ENCODE results near the gene BCKDHB. TPM values are rescaled to one million over a fixed set of nuclear protein-coding genes. Genes with fewer than 3 reads are reported as not detected.

BCKDHB gene
- total RNA-seq, 3 donors from 2014 or later (not counting 1 experiment from before 2014, with no cell fraction given), result 11.1 to 13.7 (median 12.8) TPM

DNA sequence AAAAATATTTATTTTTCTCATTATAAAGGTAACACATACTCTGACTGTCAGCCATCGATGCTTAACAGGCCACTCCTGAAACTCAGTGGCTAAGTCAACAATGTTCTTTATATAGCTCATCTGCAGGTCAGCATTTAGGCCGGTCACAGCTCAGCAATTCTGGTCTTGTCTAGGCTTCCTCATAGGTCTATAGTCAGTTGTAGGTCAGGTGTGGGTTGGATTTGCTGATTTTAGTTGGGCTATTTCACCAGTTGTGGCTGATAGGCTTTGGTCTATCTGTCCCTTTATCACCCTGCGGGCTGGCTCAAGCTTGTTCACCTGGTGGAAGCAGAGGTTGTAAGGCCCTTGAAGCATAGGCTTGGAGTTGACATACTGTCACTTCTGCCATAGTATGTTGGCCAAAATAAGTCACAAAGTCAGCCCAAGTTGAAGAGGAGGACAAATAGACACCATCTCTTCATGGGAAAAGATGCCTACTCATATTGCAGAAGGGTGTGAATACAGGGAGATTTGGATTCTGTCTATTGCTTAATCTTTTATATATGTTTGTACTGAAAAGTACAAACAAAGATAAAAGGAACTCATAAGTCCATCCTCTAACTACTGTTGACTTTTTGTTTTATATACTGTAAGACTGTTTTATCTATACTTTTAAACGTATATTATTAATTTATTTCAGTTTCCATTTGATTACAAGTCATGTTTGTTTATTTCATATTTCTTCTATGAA, 75.0 kb downstream of the BCKDHB start:
- H3K36me3 Mint-ChIP-seq, result peaks cover 10% of the 10 kb centered on the region

DNA sequence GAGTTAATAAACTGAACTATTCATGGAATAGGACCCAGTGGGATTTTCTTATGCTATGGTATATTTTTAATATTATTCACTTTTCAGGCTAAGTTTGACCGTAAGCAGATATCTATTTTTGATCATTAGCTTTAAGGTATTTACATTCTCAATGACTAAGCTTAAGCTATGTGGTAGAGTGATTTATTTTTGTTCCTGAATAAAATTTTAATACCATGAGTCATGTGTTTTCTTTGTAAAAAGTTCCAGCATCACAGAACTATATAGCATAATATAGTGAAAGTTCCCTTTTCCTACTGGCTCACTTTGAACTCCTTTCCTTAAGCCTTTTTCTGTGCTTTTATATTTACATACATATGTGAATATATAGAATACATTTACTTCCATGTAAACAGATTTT, 75.8 kb downstream of the BCKDHB start:
- no CpG with 5 or more reads among the region's 1 CpG for WGBS (ENCODE audit: insufficient coverage)
- no peaks in the 10 kb centered on the region for H3K9me3 ChIP-seq (ENCODE audit: control insufficient read depth, insufficient read depth, low read length)

More for the DNA sequence above, 75.0 kb downstream of the BCKDHB start:
- 97% methylated on average over 3 of the region's 4 CpGs for WGBS (ENCODE audit: insufficient coverage)
- no peak overlapping the region for H3K4me3 Mint-ChIP-seq
- ATAC-seq, result no peak
- TF ChIP-seq, protein P1, sequence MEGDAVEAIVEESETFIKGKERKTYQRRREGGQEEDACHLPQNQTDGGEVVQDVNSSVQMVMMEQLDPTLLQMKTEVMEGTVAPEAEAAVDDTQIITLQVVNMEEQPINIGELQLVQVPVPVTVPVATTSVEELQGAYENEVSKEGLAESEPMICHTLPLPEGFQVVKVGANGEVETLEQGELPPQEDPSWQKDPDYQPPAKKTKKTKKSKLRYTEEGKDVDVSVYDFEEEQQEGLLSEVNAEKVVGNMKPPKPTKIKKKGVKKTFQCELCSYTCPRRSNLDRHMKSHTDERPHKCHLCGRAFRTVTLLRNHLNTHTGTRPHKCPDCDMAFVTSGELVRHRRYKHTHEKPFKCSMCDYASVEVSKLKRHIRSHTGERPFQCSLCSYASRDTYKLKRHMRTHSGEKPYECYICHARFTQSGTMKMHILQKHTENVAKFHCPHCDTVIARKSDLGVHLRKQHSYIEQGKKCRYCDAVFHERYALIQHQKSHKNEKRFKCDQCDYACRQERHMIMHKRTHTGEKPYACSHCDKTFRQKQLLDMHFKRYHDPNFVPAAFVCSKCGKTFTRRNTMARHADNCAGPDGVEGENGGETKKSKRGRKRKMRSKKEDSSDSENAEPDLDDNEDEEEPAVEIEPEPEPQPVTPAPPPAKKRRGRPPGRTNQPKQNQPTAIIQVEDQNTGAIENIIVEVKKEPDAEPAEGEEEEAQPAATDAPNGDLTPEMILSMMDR (IDR thresholded peaks at IDR 0.05), result no peak
- intact Hi-C loops (cut with micrococcal nuclease), result no loop called here
- no peak overlapping the region for H3K27ac Mint-ChIP-seq
- Histone ChIP-seq H3K36me3 (ENCODE audit: control insufficient read depth, insufficient read depth, low read length) (no peaks in the 10 kb centered on the region), H3K27me3 (ENCODE audit: control insufficient read depth, insufficient read depth, low read length) (no peaks in the 10 kb centered on the region), H3K4me1 (ENCODE audit: control insufficient read depth, insufficient read depth, low read length) (no peaks in the 10 kb centered on the region), H3K9me3 (ENCODE audit: control insufficient read depth, insufficient read depth, low read length) (no peaks in the 10 kb centered on the region), H3K27ac (ENCODE audit: low read length) (no peak overlapping the region), H3K4me3 (ENCODE audit: low read length) (no peak overlapping the region)
- no peaks in the 10 kb centered on the region for H3K27me3 Mint-ChIP-seq (ENCODE audit: low read depth in 2 of 2)
- no peak for DNase-seq
- no peaks in the 10 kb centered on the region for H3K4me1 Mint-ChIP-seq
- no peaks in the 10 kb centered on the region for H3K9me3 Mint-ChIP-seq

DNA sequence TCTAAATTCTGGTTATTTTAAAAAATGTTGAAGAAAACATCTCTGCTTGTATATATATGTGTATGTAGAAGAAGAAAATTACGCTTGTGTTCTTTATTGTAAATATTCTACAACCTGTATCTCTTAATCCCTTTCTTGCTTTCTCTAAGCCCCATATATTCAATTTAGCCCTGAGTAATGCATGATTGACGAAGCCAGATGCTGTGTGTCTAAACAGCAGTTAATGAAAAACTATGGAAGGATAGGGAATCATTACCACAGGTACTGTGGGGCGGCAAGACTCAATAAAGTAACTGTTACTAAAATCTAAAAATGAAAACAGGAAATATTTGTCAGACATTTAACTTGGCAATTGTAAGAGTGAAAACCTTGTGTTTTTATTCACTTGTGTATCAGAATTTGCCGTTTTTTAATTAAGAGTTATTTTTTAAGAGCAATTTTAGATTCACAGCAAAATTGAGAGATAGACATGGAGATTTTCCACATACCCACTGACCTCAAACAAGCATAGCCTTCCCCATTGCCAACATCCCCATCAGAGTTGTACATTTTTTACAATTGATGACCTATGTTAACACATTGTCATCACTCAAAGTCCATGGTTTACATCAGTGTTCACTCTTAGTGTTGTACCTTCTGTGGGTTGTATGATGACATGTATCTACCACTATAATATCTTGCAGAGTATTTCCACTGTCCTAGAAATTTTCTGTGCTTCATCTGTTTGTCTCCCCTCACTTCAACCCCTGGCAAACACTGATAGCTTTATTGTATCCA, 76.7 kb downstream of the BCKDHB start:
- Histone ChIP-seq H3K4me3 (ENCODE audit: low read length) (no peak overlapping the region), H3K27ac (ENCODE audit: low read length) (no peak overlapping the region), H3K4me1 (ENCODE audit: control insufficient read depth, insufficient read depth, low read length) (no peaks in the 10 kb centered on the region), H3K36me3 (ENCODE audit: control insufficient read depth, insufficient read depth, low read length) (no peaks in the 10 kb centered on the region), H3K9me3 (ENCODE audit: control insufficient read depth, insufficient read depth, low read length) (no peaks in the 10 kb centered on the region), H3K27me3 (ENCODE audit: control insufficient read depth, insufficient read depth, low read length) (no peaks in the 10 kb centered on the region)
- DNase-seq, result no peak
- H3K27me3 Mint-ChIP-seq (ENCODE audit: low read depth in 2 of 2), result no peaks in the 10 kb centered on the region
- TF ChIP-seq, protein P1 (IDR thresholded peaks at IDR 0.05), result no peak
- H3K9me3 Mint-ChIP-seq, result no peaks in the 10 kb centered on the region
- 84% methylated on average over 3 of the region's 4 CpGs for WGBS (ENCODE audit: insufficient coverage)
- H3K27ac Mint-ChIP-seq, result no peak overlapping the region
- intact Hi-C loops (cut with micrococcal nuclease), result no loop called here
- H3K4me3 Mint-ChIP-seq, result no peak overlapping the region
- peaks cover 10% of the 10 kb centered on the region for H3K36me3 Mint-ChIP-seq
- ATAC-seq, result no peak
- H3K4me1 Mint-ChIP-seq, result no peaks in the 10 kb centered on the region

More for the DNA sequence above, 75.8 kb downstream of the BCKDHB start:
- Mint-ChIP-seq H3K36me3 (peaks cover 10% of the 10 kb centered on the region), H3K27ac (no peak overlapping the region), H3K9me3 (no peaks in the 10 kb centered on the region), H3K4me3 (no peak overlapping the region), H3K4me1 (no peaks in the 10 kb centered on the region), H3K27me3 (ENCODE audit: low read depth in 2 of 2) (no peaks in the 10 kb centered on the region)
- no peaks in the 10 kb centered on the region for H3K27me3 ChIP-seq (ENCODE audit: control insufficient read depth, insufficient read depth, low read length)
- intact Hi-C loops (cut with micrococcal nuclease), result no loop called here
- no peak overlapping the region for H3K27ac ChIP-seq (ENCODE audit: low read length)
- TF ChIP-seq, protein P1 (IDR thresholded peaks at IDR 0.05), result no peak
- DNase-seq, result no peak
- no peak overlapping the region for H3K4me3 ChIP-seq (ENCODE audit: low read length)
- no peaks in the 10 kb centered on the region for H3K36me3 ChIP-seq (ENCODE audit: control insufficient read depth, insufficient read depth, low read length)
- H3K4me1 ChIP-seq (ENCODE audit: control insufficient read depth, insufficient read depth, low read length), result no peaks in the 10 kb centered on the region
- ATAC-seq, result no peak
